ENCODE data around the gene CRK. TPM values are rescaled to one million over a fixed set of nuclear protein-coding genes. Genes with fewer than 3 reads are reported as not detected.
"Not testable (repeated sequence)": the region's sequence is repeated elsewhere in the genome, so short reads cannot be mapped to it uniquely, and the experiment has no call there.

The CRK gene
- polyA plus RNA-seq, 3 donors: 65.2 to 69.7 (median 69.4) TPM

DNA sequence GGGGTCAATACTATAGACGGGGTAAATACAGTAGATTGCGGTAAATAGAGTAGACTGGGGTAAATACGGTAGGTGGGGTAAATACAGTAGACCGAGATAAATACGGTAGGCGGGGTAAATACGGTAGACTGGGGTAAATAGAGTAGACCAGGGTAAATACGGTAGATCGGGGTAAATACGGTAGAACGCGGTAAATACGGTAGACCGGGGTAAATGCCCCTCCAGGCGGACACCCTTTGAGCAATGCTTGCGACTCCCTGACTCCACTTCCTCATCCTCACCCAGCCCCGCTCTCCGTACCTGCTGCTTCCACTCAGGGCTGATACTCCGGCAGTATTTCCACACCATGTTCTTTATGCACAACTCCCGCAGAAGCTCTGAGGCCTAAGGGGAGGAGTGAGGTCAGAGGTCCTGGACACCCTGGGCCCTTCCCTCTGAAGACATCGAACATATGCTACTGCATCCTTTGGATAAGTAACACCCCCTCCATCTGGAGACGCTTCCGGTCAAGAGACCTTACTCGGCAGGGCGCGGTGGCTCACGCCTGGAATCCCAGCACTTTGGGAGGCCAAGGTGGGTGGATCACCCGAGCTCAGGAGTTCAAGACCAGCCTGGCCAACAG is 13.3 kb upstream of the CRK start:
- DNase-seq (ENCODE audit: low read depth in 3 of 3, low spot score in 2 of 3): no peak

DNA sequence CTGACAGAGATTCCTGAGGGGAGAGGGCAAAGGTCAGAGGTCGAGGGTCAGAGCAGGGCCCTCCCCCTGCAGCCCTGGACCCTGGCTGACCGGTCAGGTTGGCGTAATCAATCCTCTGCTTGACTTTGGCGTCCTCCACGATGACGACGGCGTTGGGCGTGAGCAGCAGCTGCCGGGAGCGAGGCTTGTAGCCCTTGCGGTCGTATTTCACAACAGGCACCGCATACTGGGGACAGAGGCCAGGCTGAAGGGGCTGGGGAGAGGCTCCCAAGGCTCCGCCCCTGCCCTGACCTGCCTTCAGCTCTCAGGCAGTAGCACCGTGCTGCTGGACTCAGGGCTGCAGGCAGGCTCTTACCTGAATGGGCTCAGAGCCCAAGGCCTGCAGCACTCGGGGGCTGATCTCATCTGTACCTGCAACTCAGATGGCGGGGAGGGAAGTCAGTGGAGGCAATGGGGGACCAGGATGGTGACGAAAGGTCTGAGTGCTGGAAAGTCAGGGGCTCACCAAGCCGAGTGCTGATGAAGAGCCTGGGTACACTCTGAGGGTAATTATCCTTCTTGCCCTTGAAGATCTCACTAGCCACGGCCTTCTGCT is 12.0 kb upstream of the CRK start:
- no peak for DNase-seq (ENCODE audit: low read depth in 3 of 3, low spot score in 2 of 3)

DNA sequence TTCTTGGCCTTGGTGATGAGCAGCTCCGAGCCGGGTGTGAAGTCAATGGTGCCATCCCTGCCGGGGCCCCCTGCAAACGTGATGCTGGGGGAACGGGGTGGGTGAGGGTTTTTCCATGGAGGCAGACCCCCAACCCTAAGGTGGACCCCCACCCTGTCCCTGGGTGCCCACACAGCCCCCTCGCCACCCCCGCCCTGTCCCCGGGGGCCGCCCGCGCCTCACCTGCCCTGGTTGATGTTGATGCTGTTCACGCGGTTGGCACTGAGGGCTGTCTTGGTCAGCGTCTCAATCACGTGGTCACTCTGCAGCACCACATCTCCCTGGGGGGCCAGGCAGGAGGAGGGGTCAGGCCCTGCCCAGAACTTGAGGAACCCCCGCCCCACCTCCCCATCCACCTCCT is 11.2 kb upstream of the CRK start:
- no peak for DNase-seq (ENCODE audit: low read depth in 3 of 3, low spot score in 2 of 3)

DNA sequence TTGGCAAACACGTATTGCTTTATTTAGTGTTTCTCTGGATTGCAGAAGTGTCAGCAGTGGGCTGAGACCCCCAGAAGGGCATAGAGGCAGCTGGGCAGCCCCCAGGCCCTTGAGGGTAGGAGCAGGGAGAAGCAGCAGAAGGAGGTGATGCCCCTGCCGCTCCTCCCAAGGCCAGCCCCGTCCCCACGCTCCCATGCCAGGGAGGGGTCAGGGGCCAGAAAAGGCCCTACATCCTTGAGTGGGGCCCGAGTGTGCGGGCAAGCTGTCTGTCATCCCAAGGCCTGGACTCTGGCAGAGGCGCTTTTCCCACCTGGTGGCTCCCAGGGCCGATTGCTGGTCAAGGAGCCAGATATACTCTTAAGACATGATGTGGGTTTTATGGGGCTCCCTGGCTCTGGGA is 8.2 kb upstream of the CRK start:
- no peak for DNase-seq (ENCODE audit: low read depth in 3 of 3, low spot score in 2 of 3)

DNA sequence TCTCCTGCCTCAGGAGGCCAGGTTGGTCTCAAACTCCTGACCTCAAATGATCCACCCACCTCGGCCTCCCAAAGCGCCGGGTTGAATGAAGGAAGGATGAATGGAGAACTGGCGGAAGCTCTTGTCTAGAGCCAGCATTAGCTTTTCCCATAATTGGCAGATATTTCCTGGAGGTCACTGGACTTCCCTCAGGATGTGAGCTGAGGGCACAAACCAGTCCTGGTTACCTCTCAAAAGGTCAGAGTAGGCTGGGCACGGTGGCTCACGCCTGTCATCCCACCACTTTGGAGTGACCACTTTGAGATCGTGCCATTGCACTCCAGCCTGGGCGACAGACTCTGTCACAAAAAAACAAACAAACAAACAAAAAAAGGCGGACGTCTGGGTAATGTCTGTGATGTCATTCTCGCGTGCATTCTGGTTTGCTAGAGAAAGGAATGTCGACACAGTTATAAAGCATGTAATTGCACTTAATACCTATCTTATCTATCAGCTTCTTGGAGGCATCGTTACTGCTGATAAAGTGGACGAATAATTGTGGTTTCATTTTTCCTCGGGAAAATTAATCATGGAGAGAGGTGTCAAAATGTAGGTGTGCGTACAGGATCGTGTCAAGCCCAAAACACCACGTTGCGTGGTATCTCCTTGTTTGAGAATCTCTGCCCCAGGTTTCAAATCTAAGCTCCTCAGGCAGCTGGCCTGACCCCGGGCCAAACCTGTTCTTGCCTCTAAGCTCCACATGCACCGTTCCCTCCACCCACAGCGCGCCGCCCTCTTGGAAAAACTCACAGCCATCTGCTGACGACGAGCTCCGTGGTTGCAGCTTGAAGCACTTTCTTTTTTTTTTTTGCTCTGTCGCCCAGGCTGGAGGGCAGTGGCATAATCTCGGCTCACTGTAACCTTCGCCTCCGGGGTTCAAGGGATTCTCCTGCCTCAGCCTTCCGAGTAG is 6.4 kb upstream of the CRK start:
- no peak for DNase-seq (ENCODE audit: low read depth in 3 of 3, low spot score in 2 of 3)

DNA sequence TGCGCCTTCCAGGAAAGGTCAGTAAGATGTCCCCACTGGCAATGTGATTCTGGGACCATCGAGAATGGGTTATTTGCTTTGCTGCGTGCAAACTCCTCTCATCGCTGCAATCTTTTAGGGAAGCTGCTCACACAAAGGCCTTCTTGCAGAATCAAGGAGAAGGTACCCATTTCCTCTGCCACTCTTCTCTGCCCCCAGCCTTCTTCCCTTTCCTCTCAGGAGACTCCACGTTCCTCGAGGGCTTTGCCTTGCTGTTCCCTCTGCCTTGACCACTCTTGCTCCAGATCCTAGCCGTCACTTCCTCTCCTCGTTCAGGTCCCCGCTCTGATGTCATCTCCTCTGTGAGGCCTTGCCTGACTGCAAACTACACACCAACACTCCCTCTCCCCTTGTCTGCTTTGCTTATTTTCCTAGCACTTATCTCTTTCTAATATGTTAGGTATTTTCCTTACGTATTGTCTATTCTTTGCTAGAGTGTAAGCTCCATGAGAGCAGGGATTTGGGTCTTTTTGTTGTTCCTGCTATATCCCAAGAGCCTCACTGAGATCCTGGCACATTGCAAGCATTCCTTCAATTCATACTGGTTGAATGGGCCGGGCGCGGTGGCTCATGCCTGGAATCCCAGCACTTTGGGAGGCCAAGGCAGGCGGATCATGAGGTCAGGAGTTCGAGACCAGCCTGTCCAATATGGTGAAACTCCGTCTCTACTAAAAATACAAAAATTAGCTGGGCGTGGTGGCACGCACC is 5.3 kb upstream of the CRK start:
- no peak for DNase-seq (ENCODE audit: low read depth in 3 of 3, low spot score in 2 of 3)

DNA sequence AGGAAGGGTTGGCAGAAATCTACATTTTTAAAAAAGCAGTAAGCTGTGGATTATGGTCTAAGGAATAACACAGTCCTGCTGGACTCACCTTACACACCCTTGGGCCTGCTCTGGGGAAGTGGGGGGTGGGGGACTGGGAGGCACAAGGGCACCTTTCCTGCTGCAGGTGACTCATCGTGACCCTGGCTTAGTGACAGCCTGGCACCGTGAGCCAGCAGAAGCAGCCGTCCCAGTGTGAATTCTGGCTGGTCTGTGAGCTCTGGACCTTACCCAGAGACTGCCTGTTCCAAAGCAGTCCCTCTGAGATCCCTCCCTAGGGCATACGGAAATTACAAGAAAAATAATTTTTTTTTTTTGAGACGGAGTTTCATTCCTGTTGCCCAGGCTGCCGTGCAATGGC is 4.2 kb upstream of the CRK start:
- DNase-seq (ENCODE audit: low read depth in 3 of 3, low spot score in 2 of 3): no peak

DNA sequence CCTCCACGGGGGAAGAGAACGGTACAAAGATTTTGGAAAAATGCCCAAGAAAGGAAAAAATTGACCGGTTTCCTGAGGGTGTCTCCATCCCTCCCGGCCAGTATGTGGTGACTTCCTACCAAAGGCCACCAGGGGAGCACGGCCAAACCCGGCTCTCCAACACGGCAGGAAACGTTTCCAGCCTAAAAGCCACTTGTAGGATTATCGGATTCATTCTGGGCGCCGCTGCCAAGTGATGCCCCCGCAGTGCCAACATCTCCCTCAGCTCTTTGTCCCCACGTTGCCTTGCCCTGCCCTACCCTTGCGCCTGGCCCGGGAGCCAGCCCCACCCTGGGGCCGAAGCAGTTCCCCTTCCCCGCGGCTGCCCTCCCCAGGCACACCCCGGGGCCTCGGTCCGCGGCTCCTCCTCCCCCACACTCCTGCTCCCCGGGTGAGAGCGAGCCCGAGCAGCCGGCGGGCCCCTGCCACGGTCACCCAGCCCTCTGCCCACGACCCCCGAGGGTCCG is 688 bp downstream of the CRK start:
- peak in 2 of 3 donors; percentile 36 to 51 for DNase-seq (ENCODE audit: low read depth in 3 of 3, low spot score in 2 of 3)

DNA sequence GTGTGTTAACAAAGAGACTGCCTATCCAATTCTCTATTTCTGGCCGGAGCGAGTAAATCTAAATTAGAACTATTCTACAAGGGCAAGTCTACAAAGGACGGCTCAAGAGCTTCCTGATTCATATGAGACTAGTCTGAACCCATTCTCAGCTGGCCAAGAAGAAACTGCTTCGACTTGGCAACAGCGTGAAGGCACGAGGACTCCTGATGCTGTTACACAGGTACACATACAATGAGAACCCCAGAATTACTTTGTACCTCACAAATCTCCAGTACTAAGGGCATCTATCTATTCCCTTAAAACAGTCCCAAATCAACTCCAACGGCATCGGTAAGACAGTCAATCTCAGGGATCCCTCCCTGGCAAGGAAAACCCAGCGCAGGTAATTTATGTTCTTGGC is 1.5 kb downstream of the CRK start:
- no peak for DNase-seq (ENCODE audit: low read depth in 3 of 3, low spot score in 2 of 3)

DNA sequence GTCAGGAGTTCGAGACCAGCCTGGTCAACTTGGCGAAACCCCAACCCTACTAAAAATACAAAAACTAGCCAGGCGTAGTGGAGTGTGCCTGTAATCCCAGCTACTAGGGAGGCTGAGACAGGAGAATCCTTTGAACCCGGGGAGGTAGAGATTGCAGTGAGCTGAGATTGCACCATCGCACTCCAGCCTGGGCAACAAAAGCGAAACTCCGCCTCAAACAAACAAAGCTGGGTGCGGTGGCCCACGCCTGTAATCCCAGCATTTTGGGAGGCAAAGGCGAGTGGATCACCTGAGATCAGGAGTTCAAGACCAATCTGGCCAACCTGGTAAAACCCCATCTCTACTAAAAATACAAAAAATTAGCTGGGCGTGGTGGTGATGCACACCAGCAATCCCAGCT is 2.3 kb downstream of the CRK start:
- DNase-seq (ENCODE audit: low read depth in 3 of 3, low spot score in 2 of 3): not testable (repeated sequence)

DNA sequence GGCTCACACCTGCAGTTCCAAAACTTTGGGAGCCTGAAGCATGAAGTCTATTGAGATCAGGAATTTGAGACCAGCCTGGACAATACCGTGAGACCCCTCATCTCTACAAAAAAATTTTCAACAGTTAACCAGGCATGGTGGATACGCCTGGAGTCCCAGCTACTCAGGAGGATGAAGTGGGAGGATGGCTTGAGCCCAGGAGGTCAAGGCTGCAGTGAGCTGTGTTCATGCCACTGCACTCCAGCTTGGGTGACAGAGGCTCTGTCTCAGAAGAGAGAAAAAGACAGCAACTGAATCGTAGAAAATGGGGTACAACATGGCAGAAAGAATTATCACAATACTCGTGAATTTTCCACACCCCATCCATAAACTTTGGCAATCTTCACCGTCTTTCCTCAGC is 3.2 kb downstream of the CRK start:
- no peak for DNase-seq (ENCODE audit: low read depth in 3 of 3, low spot score in 2 of 3)

DNA sequence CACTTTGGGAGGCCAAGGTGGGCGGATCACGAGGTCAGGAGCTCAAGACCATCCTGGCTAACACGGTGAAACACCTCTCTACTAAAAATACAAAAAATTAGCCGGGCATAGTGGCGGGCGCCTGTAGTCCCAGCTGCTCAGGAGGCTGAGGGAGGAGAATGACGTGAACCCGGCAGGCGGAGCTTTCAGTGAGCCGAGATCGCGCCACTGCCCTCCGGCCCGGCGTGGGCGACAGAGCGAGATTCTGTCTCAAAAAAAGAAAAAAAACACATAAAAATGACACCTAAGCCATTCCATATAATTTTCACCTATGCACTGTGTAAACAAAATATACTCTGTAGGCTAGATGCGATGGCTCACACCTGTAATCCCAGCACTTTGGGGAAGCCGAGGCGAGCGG is 5.8 kb downstream of the CRK start:
- not testable (repeated sequence) for DNase-seq (ENCODE audit: low read depth in 3 of 3, low spot score in 2 of 3)

DNA sequence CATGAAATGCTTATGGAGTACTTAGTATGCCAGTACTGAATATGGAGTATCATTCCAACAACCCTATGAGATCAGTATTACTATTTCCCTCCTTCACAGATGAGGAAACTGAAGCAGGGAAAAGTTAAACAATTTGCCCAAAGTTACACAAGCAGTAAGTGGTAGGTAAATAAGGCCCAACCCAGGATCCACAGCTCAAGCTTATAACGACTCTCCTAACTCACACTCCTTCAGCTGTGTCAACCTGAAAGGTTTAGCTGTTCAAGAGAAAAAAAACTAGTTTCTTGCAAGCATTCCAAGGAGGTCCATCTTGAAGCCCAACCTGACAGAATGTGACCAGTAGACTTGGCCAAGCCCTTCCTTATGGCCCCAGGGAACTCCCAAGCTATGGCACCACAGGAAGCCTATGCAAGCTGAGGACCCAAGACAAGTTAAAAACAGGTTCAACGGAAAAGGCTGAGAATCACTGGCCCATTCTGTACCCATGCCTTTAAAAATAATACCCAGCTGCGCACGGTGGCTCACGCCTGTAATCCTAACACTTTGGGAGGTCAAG is 6.5 kb downstream of the CRK start:
- DNase-seq (ENCODE audit: low read depth in 3 of 3, low spot score in 2 of 3): no peak

DNA sequence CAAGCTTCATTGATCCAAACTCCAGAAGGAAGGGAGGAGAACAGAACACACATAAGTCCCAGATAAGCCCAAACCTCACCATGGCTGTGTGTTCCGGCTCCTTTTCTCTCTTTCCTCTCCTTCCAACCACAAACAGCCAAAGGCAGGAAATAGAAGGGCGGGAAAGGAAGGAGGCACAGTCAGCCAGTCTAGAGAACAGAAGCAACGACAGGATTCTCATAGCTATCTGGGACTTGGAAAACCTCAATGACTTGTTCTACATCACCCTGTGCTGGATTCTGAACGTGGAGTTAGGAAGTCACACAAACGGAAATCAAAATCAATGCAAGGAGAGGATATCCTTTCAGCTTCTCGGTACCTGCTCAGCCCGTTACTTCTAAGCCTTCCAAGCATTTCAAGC is 9.0 kb downstream of the CRK start:
- DNase-seq (ENCODE audit: low read depth in 3 of 3, low spot score in 2 of 3): no peak

DNA sequence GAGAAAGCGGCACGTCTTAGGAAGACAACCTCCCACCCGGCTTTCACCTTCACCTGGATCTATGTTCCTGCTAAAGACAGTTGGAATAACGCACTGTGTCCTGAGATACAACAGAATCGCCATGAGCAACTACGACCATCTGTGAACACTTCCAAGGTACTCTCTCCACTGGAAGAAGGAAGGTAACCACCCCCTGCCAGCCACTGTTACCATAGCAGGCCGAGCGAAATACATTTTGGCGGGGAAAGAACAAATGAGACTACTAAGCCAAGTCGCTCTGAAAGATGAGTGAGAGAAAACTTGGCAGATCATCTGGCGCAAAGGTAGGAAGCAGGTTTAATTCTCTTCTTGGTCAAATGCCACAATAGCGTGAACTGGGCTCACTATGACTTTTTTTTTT is 9.8 kb downstream of the CRK start:
- DNase-seq (ENCODE audit: low read depth in 3 of 3, low spot score in 2 of 3): no peak

DNA sequence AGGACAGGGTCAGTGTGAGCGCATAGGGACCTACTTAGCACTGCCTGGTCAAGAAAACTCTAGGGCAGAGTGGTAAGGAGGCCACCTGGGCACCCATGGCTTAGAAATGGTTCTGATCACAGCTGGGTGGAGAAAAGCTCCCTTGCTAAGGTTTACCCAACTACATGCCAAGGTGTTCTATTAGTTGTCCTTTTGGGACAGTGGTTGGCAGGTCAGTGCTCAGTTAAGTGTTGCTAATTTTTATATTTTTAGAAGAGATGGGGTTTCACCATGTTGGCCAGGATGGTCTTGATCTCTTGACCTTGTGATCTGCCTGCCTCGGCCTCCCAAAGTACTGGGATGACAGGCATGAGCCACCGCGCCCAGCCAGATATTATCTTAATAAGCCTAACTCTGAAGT is 10.3 kb downstream of the CRK start:
- DNase-seq (ENCODE audit: low read depth in 3 of 3, low spot score in 2 of 3): not testable (repeated sequence)

DNA sequence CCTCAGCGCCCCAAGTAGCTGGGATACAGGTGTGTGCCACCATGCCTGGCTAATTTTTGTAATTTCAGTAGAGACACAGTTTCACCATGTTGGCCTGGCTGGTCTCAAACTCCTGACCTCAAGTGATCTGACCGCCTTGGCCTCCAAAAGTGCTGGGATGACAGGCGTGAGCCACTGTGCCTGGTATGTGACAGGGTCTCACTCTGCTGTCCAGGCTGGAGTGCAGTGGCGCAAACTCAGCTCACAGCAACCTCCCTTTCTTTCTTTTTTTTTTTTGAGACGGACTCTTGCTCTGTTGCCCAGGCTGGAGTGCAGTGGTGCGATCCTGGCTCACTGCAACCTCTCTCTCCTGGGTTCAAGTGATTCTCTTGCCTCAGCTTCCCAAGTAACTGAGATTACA is 13.3 kb downstream of the CRK start:
- DNase-seq (ENCODE audit: low read depth in 3 of 3, low spot score in 2 of 3): not testable (repeated sequence)

DNA sequence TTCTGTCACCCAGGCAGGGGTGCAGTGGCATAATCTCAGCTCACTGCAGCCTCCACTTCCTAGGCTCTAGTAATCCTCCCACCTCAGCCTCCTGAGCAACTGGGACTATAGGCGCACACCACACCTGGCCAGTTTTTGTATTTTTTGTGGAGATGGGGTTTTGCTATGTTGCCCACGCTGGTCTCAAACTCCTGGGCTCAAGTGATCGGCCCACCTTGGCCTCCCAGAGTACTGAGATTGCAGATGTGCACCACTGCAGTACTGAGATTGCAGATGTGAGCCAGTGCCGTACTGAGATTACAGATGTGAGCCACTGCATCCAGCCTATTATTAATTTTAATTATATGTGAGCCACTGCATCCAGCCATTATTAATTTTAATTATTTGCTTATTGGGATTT is 13.8 kb downstream of the CRK start:
- DNase-seq (ENCODE audit: low read depth in 3 of 3, low spot score in 2 of 3): no peak

DNA sequence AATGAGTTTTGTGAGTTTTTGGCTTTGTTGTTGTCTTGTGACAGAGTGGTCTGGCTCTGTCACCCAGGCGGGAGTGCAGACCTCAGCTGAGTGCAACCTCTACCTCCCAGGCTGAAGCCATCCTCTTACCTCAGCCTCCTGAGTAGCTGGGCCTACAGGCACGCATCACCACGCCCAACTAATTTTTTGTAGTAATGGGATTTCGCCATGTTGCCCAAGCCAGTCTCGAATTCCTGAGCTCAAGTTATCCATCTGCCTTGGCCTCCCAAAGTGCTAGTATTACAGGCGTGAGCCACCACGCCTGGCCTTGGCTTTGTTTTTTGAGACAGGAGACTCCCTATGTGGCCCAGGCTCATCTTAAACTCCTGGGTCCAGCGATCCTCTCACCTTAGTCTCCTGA is 15.1 kb downstream of the CRK start:
- no peak for DNase-seq (ENCODE audit: low read depth in 3 of 3, low spot score in 2 of 3)

DNA sequence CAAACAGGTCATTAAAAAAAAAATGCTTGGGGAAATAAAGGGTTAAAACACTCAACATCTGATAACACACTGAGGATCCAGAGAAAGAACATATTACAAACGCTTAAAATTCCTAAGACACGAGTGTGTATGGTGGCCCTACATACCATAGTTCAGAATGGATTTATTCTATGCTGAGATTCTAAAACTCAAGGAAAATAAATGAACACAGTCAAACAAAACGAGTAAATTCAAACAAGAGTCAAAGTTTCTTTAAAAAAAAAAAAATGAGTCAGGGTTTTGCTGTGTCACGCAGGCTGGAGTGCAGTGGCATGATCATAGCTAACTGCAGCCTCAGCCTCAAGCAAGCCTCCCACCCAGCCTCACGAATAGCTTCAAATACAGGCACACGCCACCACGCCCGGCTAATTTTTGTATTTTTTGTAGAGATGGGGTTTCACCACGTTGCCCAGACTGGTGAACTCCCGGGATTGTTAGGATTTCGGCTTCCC is 17.4 kb downstream of the CRK start:
- DNase-seq (ENCODE audit: low read depth in 3 of 3, low spot score in 2 of 3): no peak

All from right renal cortex interstitium (tissue), 3 donors.